ENCODE measurements around the gene PHF23.

PHF23 gene

DNA sequence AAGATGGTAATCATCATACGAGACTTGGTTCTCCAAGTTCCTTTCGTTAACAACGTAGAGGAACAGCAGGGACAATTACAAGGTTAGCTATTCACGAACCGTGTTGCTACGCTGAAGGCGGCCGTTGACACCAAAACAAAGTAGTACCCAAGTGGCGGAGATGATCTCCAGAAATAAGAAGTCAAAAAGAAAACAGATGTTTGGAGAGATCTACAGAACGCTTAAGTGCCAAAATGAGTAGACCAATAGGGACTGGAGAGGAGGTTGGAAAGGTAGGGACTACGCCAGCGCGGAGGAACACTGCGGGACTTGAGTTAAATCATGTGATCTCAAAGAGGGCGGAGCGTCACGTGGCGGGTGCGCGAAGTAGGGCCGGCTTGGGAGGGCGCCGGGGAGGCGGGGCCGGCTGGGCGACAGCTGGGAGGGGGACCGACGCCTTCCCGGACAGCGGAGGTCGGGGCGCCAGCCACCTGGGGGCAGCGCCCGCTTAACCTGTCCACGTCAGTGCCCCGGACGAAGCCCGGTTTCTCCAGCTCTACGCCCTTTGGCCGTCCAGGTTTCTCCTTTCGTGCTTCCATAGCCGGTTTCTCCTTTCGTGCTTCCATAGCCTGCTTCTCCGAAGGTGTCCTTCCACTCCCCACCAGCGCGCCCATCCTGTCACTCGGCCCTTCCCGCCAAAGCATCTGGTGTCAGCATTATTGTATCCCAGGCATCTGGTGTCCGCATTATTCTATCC lies 3.6 kb upstream of the PHF23 start:
- H3K4me2 ChIP-seq (ENCODE audit: low read depth, low read length, poor library complexity, severe bottlenecking) = peak overlapping the region; percentile 75
- 0 out of 2 replicates have a peak, but pooled peaks cover 3% of the 10 kb centered on the region for H3F3A ChIP-seq (ENCODE audit: low read depth)
- no peaks in the 10 kb centered on the region for H3K9me2 ChIP-seq (replicated peaks; ENCODE audit: low read depth, low read length)
- H3K36me3 ChIP-seq (ENCODE audit: insufficient read depth, low read length) = peaks cover 23% of the 10 kb centered on the region; the same call in 1 of the 2 replicates
- H3K4me3 ChIP-seq (ENCODE audit: low read length, poor library complexity, severe bottlenecking) = peak overlapping the region; percentile 86
- H3K27me3 ChIP-seq (ENCODE audit: insufficient read depth, low read length, poor library complexity, severe bottlenecking) = peaks cover 5% of the 10 kb centered on the region
- H3K4me1 ChIP-seq (ENCODE audit: insufficient read depth, low read length, poor library complexity, severe bottlenecking) = peaks cover 25% of the 10 kb centered on the region
- H3K9ac ChIP-seq (ENCODE audit: low read depth, low read length, poor library complexity, severe bottlenecking) = peak overlapping the region; percentile 86
- peaks cover 56% of the 10 kb centered on the region for H3K79me2 ChIP-seq (ENCODE audit: insufficient read depth, low read length)
- TF ChIP-seq, protein P1, sequence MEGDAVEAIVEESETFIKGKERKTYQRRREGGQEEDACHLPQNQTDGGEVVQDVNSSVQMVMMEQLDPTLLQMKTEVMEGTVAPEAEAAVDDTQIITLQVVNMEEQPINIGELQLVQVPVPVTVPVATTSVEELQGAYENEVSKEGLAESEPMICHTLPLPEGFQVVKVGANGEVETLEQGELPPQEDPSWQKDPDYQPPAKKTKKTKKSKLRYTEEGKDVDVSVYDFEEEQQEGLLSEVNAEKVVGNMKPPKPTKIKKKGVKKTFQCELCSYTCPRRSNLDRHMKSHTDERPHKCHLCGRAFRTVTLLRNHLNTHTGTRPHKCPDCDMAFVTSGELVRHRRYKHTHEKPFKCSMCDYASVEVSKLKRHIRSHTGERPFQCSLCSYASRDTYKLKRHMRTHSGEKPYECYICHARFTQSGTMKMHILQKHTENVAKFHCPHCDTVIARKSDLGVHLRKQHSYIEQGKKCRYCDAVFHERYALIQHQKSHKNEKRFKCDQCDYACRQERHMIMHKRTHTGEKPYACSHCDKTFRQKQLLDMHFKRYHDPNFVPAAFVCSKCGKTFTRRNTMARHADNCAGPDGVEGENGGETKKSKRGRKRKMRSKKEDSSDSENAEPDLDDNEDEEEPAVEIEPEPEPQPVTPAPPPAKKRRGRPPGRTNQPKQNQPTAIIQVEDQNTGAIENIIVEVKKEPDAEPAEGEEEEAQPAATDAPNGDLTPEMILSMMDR (conservative IDR thresholded peaks at IDR 0.05; ENCODE audit: low read length) = no peak; the same call in 1 of the 2 replicates
- no peak for TF ChIP-seq EZH2phosphoT487 (IDR thresholded peaks at IDR 0.05; ENCODE audit: borderline replicate concordance)
- peak overlapping the region; percentile 87 for H2AFZ ChIP-seq (ENCODE audit: low read length)
- H4K20me1 ChIP-seq (ENCODE audit: insufficient read depth, low read length, poor library complexity, severe bottlenecking) = peaks cover 12% of the 10 kb centered on the region
- no peaks in the 10 kb centered on the region for H3K9me3 ChIP-seq (ENCODE audit: insufficient read depth, low read depth, low read length)

DNA sequence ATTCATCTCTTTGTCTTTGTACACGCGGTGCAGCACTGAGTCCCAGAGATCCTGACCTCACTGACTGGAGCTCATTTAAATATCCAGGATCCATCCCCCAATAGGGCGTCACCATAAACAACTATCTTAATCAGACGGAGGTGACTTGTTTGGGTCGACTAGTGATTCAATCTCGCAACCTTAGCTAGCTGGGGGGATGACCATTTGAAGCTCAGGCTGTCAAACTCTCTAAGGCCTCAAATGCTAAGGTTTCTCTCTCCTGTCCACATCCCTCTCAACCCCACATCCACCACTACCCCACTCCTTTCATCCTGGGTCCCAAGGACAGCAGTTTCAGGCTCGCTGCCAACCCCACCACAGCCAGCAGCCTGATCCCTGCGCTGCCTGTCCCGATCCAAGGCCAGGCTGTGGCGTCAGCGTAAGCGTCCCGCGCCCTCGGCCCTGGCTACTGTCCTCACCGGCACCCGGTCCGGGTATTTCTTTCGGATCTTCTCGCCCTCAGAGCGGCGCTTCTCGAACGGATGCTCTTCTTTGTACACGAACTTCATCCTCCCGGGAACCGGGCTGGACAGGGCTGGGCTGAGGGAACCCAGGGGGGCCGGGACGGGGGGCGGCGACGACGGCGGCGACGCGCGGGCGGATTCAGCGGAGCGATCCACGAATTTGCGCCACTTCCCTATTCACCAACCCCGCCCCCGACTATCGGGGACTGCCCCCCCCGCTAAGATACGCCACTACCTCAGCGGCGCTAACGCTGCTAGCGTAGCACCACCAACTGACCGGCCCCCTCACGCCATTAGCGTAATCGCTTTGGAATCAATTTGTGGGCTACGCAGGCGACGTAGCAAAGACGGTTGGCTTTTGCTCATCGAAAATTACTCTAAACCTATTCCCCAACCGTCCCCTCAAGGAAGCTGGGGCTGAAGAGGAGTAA lies 2.8 kb upstream of the PHF23 start, which contains the start of gene GABARAP:
GABARAP (minus strand) TSS at position 667 of the 934 bp plus-strand sequence; CDS start at position 548, 119 bp downstream.
- Histone ChIP-seq H3F3A (ENCODE audit: low read depth) (0 out of 2 replicates have a peak, but pooled peaks cover 3% of the 10 kb centered on the region), H3K9ac (ENCODE audit: low read depth, low read length, poor library complexity, severe bottlenecking) (peak within 1 kb of the TSS; percentile 86), H3K79me2 (ENCODE audit: insufficient read depth, low read length) (peaks cover 56% of the 10 kb centered on the region), H4K20me1 (ENCODE audit: insufficient read depth, low read length, poor library complexity, severe bottlenecking) (peaks cover 12% of the 10 kb centered on the region), H3K4me3 (ENCODE audit: low read length, poor library complexity, severe bottlenecking) (peak within 1 kb of the TSS; percentile 86), H3K9me3 (ENCODE audit: insufficient read depth, low read depth, low read length) (no peaks in the 10 kb centered on the region), H3K27me3 (ENCODE audit: insufficient read depth, low read length, poor library complexity, severe bottlenecking) (peaks cover 5% of the 10 kb centered on the region), H3K4me2 (ENCODE audit: low read depth, low read length, poor library complexity, severe bottlenecking) (peak within 1 kb of the TSS; percentile 75), H3K9me2 (replicated peaks; ENCODE audit: low read depth, low read length) (no peaks in the 10 kb centered on the region), H2AFZ (ENCODE audit: low read length) (peak within 1 kb of the TSS; percentile 87), H3K4me1 (ENCODE audit: insufficient read depth, low read length, poor library complexity, severe bottlenecking) (peaks cover 31% of the 10 kb centered on the region), H3K36me3 (ENCODE audit: insufficient read depth, low read length) (peaks cover 23% of the 10 kb centered on the region; the same call in 1 of the 2 replicates)
- TF ChIP-seq, protein P1 (conservative IDR thresholded peaks at IDR 0.05; ENCODE audit: low read length) = no peak
- no peak for TF ChIP-seq EZH2phosphoT487 (IDR thresholded peaks at IDR 0.05; ENCODE audit: borderline replicate concordance)

DNA sequence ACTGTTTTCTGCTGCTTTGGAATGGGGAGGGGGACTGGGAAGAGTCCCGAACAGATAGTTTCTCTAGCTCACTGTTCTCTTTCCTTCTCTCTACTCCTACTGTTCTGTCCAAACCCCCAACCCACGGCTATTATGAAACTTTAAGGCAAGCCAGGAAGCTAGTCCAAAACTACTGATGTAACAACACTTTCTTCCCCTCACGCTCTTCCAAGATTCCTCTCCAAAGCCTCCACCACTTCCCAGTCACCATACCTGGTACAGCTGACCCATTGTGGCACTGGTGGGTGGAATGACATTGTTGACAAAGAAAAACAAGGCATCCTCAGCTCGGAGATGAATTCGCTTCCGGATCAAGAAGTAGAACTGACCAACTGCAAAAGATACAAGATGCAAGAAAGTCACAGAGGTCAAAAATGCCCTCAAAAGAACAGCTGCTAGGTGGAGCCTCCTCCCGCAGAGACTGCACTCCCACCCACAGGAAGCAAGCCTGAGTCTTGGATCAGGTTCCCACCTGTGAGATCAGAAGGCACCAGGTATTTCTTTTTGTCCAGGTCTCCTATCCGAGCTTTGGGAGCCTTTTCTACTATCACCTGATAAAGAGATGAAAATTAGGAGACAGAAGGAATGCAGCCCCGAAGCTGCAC lies 2.0 kb upstream of the PHF23 start:
- TF ChIP-seq, protein P1 (conservative IDR thresholded peaks at IDR 0.05; ENCODE audit: low read length) = no peak
- no peak for TF ChIP-seq EZH2phosphoT487 (IDR thresholded peaks at IDR 0.05; ENCODE audit: borderline replicate concordance)
- H3K36me3 ChIP-seq (ENCODE audit: insufficient read depth, low read length) = peaks cover 25% of the 10 kb centered on the region; the same call in 1 of the 2 replicates
- H3K9me2 ChIP-seq (replicated peaks; ENCODE audit: low read depth, low read length) = no peaks in the 10 kb centered on the region
- H3K27me3 ChIP-seq (ENCODE audit: insufficient read depth, low read length, poor library complexity, severe bottlenecking) = peaks cover 5% of the 10 kb centered on the region
- H4K20me1 ChIP-seq (ENCODE audit: insufficient read depth, low read length, poor library complexity, severe bottlenecking) = peaks cover 18% of the 10 kb centered on the region
- H3F3A ChIP-seq (ENCODE audit: low read depth) = 0 out of 2 replicates have a peak, but pooled peaks cover 3% of the 10 kb centered on the region
- no peak overlapping the region for H2AFZ ChIP-seq (ENCODE audit: low read length)
- peak overlapping the region; percentile 75 for H3K4me2 ChIP-seq (ENCODE audit: low read depth, low read length, poor library complexity, severe bottlenecking)
- peaks cover 32% of the 10 kb centered on the region for H3K4me1 ChIP-seq (ENCODE audit: insufficient read depth, low read length, poor library complexity, severe bottlenecking)
- peak overlapping the region; percentile 86 for H3K9ac ChIP-seq (ENCODE audit: low read depth, low read length, poor library complexity, severe bottlenecking)
- H3K4me3 ChIP-seq (ENCODE audit: low read length, poor library complexity, severe bottlenecking) = peak overlapping the region; percentile 86
- H3K9me3 ChIP-seq (ENCODE audit: insufficient read depth, low read depth, low read length) = no peaks in the 10 kb centered on the region
- H3K79me2 ChIP-seq (ENCODE audit: insufficient read depth, low read length) = peaks cover 56% of the 10 kb centered on the region
